ENCODE data around the gene F2R.

DNA sequence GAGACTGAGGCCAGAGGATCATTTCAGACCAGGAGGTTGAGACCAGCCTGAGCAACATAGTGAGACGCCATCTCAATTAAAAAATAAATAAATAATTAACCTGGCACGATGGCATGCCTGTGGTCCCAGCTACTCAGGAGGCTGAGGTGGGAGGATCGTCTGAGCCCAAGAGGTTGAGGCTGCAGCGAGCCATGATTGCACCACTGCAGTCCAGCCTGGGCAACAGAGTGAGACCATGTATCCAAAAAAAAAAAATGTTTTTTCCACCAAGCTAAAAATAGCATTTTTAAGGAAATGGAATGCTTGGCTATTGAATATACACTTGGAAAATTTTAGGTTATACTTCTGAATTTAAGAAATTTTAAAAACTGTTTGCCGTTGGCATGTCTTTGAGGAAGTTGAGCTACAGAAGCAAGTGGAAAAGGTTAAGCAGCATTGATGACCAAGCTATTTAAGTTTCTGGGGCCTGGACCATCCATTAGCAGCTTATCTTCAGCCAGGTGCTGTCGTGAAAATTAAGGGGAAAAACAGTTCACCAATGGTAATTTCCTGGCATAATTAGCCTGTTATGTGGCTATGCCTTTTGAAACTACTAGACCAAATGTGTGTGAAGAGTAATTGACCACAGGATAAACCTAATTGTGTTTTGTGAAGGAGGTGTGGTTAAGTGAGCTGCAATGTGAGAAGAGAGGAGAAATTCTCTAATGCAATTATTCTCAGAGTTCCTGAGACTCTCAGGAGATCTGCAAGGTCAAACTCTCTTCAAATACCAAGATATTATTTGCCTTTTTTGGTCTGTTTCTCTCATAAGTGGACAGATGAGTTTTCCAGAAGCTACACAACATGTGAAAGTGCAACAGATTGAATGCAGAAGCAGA is 21.0 kb downstream of the F2R start:
- TF ChIP-seq EZH2 (IDR thresholded peaks at IDR 0.05; ENCODE audit: borderline replicate concordance, control insufficient read depth, low read depth, low read length) (no peak), POLR2A (IDR thresholded peaks at IDR 0.05; ENCODE audit: low read depth, low read length) (no peak), SP1 (IDR thresholded peaks at IDR 0.05; ENCODE audit: low read depth, low read length) (no peak), RAD51 (IDR thresholded peaks at IDR 0.05) (peak; percentile 75), RELA (IDR thresholded peaks at IDR 0.05; ENCODE audit: borderline replicate concordance, partially characterized antibody) (peak; percentile 92), RFX5 (IDR thresholded peaks at IDR 0.05; ENCODE audit: low read depth, low read length) (no peak), ETV6 (conservative IDR thresholded peaks at IDR 0.05 in 1 of 2, IDR thresholded peaks at IDR 0.05 in 1 of 2; ENCODE audit: borderline replicate concordance in 1 of 2, low read depth in 1 of 2) (peak in 1 of 2 experiments; percentile 70; a peak in 1 of 4 replicates), NFYB (IDR thresholded peaks at IDR 0.05; ENCODE audit: insufficient read depth, low read depth, low read length) (peak; percentile 50; the same call in 1 of the 2 replicates), RB1 (IDR thresholded peaks at IDR 0.05; ENCODE audit: borderline replicate concordance) (no peak), MTA3 (IDR thresholded peaks at IDR 0.05; ENCODE audit: borderline replicate concordance, low read length) (peak; percentile 41; the same call in 1 of the 2 replicates), MYB (IDR thresholded peaks at IDR 0.05; ENCODE audit: borderline replicate concordance, low read depth, low read length) (no peak)
